ENCODE data around the gene HDAC4. TPM values are rescaled to one million over a fixed set of nuclear protein-coding genes. Genes with fewer than 3 reads are reported as not detected.

Gene HDAC4
- total RNA-seq, 2 experiments from 2014 or later = 64.8 to 67.4 TPM

- H3K4me1 Mint-ChIP-seq = no peaks in the 10 kb centered on the region
- no peaks in the 10 kb centered on the region for H3K9me3 Mint-ChIP-seq
- ChIA-PET CTCF (no interaction called here), POLR2A (no interaction called here)
- peaks cover 2% of the 10 kb centered on the region for H3K27me3 Mint-ChIP-seq
- no peaks in the 10 kb centered on the region for H3K36me3 Mint-ChIP-seq (ENCODE audit: low read depth)
- H3K27ac Mint-ChIP-seq = no peak overlapping the region
- no peak for DNase-seq
- H3K4me3 Mint-ChIP-seq = no peak overlapping the region
These were observed 400.2 kb downstream of the HDAC4 start for GRCh38 chr2:239000500-239001073.

GRCh38 chr2:239000089-239000488, 400.7 kb downstream of the HDAC4 start:
- Mint-ChIP-seq H3K27ac (no peak overlapping the region), H3K9me3 (no peaks in the 10 kb centered on the region), H3K4me3 (no peak overlapping the region), H3K36me3 (ENCODE audit: low read depth) (no peaks in the 10 kb centered on the region), H3K4me1 (no peaks in the 10 kb centered on the region), H3K27me3 (peaks cover 4% of the 10 kb centered on the region)
- no peak for DNase-seq
- POLR2A ChIA-PET = no interaction called here
- CTCF ChIA-PET = no interaction called here

- Mint-ChIP-seq H3K9me3 (no peaks in the 10 kb centered on the region), H3K4me3 (no peak overlapping the region), H3K4me1 (no peaks in the 10 kb centered on the region), H3K36me3 (ENCODE audit: low read depth) (no peaks in the 10 kb centered on the region), H3K27ac (no peak overlapping the region), H3K27me3 (peaks cover 4% of the 10 kb centered on the region)
- ChIA-PET POLR2A (no interaction called here), CTCF (no interaction called here)
- DNase-seq = no peak
These were observed 401.5 kb downstream of the HDAC4 start for GRCh38 chr2:238999291-238999741.

- Mint-ChIP-seq H3K4me1 (no peaks in the 10 kb centered on the region), H3K9me3 (no peaks in the 10 kb centered on the region), H3K27ac (no peak overlapping the region), H3K27me3 (peaks cover 9% of the 10 kb centered on the region), H3K4me3 (no peak overlapping the region), H3K36me3 (ENCODE audit: low read depth) (no peaks in the 10 kb centered on the region)
- CTCF ChIA-PET = no interaction called here
- POLR2A ChIA-PET = no interaction called here
- no peak for DNase-seq
These were observed 402.0 kb downstream of the HDAC4 start for GRCh38 chr2:238998801-238999200.
